NOMO-1 (cell line): ENCODE data around the gene MACROD2.

Source experiments
- DNase-seq, 2 experiments: peaks; one replicate each; lab custom pipeline; 2025; ENCODE audit not compliant: unreplicated experiment in 2 of 2; lab: John Stamatoyannopoulos, UW

MACROD2 gene

GRCh38 chr20:15706719-15707118 lies 1711.4 kb downstream of the MACROD2 start:
- no peak for DNase-seq

GRCh38 chr20:15708984-15709598 lies 1713.8 kb downstream of the MACROD2 start:
- no peak for DNase-seq

GRCh38 chr20:15710636-15711035 lies 1715.3 kb downstream of the MACROD2 start:
- DNase-seq: no peak

GRCh38 chr20:15711177-15711576 lies 1715.9 kb downstream of the MACROD2 start:
- no peak for DNase-seq

GRCh38 chr20:15716256-15716655 lies 1720.9 kb downstream of the MACROD2 start:
- no peak for DNase-seq

GRCh38 chr20:15726416-15726815 lies 1731.1 kb downstream of the MACROD2 start:
- no peak for DNase-seq

GRCh38 chr20:15734052-15734451 lies 1738.7 kb downstream of the MACROD2 start:
- no peak for DNase-seq

- DNase-seq: no peak
Observed at GRCh38 chr20:15739035-15739434, 1743.7 kb downstream of the MACROD2 start.

- DNase-seq: no peak
Observed at GRCh38 chr20:15740046-15740775, 1744.9 kb downstream of the MACROD2 start.

GRCh38 chr20:15742087-15742486 lies 1746.8 kb downstream of the MACROD2 start:
- no peak for DNase-seq

GRCh38 chr20:15742627-15743026 lies 1747.3 kb downstream of the MACROD2 start:
- DNase-seq: no peak

GRCh38 chr20:15756002-15756753 lies 1760.9 kb downstream of the MACROD2 start:
- no peak for DNase-seq

- no peak for DNase-seq
Observed at GRCh38 chr20:15756754-15757115, 1761.4 kb downstream of the MACROD2 start.

- peak in 1 of 2 experiments; percentile 78 for DNase-seq
Observed at GRCh38 chr20:15759594-15759993, 1764.3 kb downstream of the MACROD2 start.

- DNase-seq: no peak
Observed at GRCh38 chr20:15760001-15760621, 1764.8 kb downstream of the MACROD2 start.

GRCh38 chr20:15763366-15763765 lies 1768.0 kb downstream of the MACROD2 start:
- no peak for DNase-seq

- DNase-seq: no peak
Observed at GRCh38 chr20:15767586-15767985, 1772.3 kb downstream of the MACROD2 start.

- DNase-seq: no peak
Observed at GRCh38 chr20:15767999-15768741, 1772.9 kb downstream of the MACROD2 start.

- DNase-seq: no peak
Observed at GRCh38 chr20:15772826-15773225, 1777.5 kb downstream of the MACROD2 start.

GRCh38 chr20:15774926-15775325 lies 1779.6 kb downstream of the MACROD2 start:
- DNase-seq: peak; percentile 22 to 42
